HepG2 (cell line): ENCODE results near the gene VDAC1. TPM values are rescaled to one million over a fixed set of nuclear protein-coding genes. Genes with fewer than 3 reads are reported as not detected.

ENCODE experiments used
- ARID3A ChIP-seq: IDR thresholded peaks from 2 replicates; pipeline ENCODE4 v1.6.1; 2012; ENCODE audit warnings: low read depth, low read length, improper control_type of control experiment
- GATAD1 ChIP-seq: IDR thresholded peaks from 2 replicates; pipeline ENCODE4 v1.6.1; 2016; ENCODE audit warnings: missing genetic modification reagents, missing compliant biosample characterization
- HOXA7 ChIP-seq: sonication (generic); formaldehyde crosslinking; IDR thresholded peaks from 2 replicates; pipeline ENCODE4 v1.8.1; 2022; ENCODE audit warnings: mild to moderate bottlenecking, missing genetic modification reagents, moderate library complexity
- KLF15 ChIP-seq: sonication (generic); formaldehyde crosslinking; IDR thresholded peaks from 2 replicates; pipeline ENCODE4 v1.8.1; 2023; ENCODE audit warnings: borderline replicate concordance, mild to moderate bottlenecking, inconsistent platforms, missing genetic modification reagents, mixed read lengths
- RXRA ChIP-seq: sonication (generic); formaldehyde crosslinking; IDR thresholded peaks from 2 replicates; pipeline ENCODE4 v1.5.1; 2020; ENCODE audit warnings: missing genetic modification reagents
- WIZ ChIP-seq: sonication (generic); formaldehyde crosslinking; IDR thresholded peaks from 2 replicates; pipeline ENCODE4 v1.5.1; 2020; ENCODE audit warnings: mild to moderate bottlenecking, missing genetic modification reagents
- ZBTB26 ChIP-seq: IDR thresholded peaks from 2 replicates; pipeline ENCODE4 v1.6.1; 2016; ENCODE audit warnings: missing compliant biosample characterization, missing genetic modification reagents, borderline replicate concordance
- ZNF407 ChIP-seq: sonication (generic); formaldehyde crosslinking; IDR thresholded peaks from one replicate; pipeline ENCODE4 v1.5.1; 2020; ENCODE audit warnings: mild to moderate bottlenecking, missing genetic modification reagents; ENCODE audit errors: not compliant biosample characterization
- ZNF567 ChIP-seq: sonication (generic); formaldehyde crosslinking; IDR thresholded peaks from 2 replicates; pipeline ENCODE4 v1.8.1; 2023; ENCODE audit warnings: mild to moderate bottlenecking, missing genetic modification reagents, borderline replicate concordance
- ZNF615 ChIP-seq: sonication (generic); formaldehyde crosslinking; IDR thresholded peaks from 2 replicates; pipeline ENCODE4 v1.5.0; 2020; ENCODE audit warnings: mild to moderate bottlenecking, missing genetic modification reagents, borderline replicate concordance
- ZNF773 ChIP-seq: sonication (generic); formaldehyde crosslinking; IDR thresholded peaks from 2 replicates; pipeline ENCODE4 v1.4.0; 2020; ENCODE audit warnings: missing genetic modification reagents, borderline replicate concordance
- polyA plus RNA-seq, 8 experiments: library from polyadenylated mRNA; depleted of rRNA in 3 of 8; stranded (reverse) in 7 of 8; unstranded in 1 of 8; fragments of >200 nt; fragmentation: Illumina TruSeq in 4 of 8; extraction: Trizol in 4 of 8; gene quantifications; 2 replicates each; pipeline versions ENCODE4 v1.2.1 to v1.2.3, GENCODE V29; 2011 to 2016; ENCODE audit warnings: low read depth in 4 of 8, missing spikeins in 1 of 8, mixed read lengths in 1 of 8; ENCODE audit not compliant: insufficient read depth in 1 of 8
- total RNA-seq, 5 experiments: library from RNA; depleted of rRNA; stranded (reverse); fragments of >200 nt; fragmentation: Illumina TruSeq; extraction: Trizol; gene quantifications; 2 replicates each; pipeline ENCODE4 v1.2.3, GENCODE V29; 2016; ENCODE audit warnings: low read depth in 1 of 5
- TF ChIP-seq, protein P1 (sequence below): sonication (generic); formaldehyde crosslinking; IDR thresholded peaks from 2 replicates; pipeline ENCODE4 v1.9.0; 2022; ENCODE audit warnings: low read depth, missing genetic modification reagents
- TF ChIP-seq, protein P2 (sequence below): sonication (generic); formaldehyde crosslinking; IDR thresholded peaks from 2 replicates; pipeline ENCODE4 v1.4.0; 2020; ENCODE audit warnings: low read depth, mild to moderate bottlenecking, missing genetic modification reagents

VDAC1 gene
- total and polyA plus RNA-seq, 2 of the 13 experiments (the other 11 are each of a cell fraction or from before 2014, with no cell fraction given): 112 to 380 TPM

DNA sequence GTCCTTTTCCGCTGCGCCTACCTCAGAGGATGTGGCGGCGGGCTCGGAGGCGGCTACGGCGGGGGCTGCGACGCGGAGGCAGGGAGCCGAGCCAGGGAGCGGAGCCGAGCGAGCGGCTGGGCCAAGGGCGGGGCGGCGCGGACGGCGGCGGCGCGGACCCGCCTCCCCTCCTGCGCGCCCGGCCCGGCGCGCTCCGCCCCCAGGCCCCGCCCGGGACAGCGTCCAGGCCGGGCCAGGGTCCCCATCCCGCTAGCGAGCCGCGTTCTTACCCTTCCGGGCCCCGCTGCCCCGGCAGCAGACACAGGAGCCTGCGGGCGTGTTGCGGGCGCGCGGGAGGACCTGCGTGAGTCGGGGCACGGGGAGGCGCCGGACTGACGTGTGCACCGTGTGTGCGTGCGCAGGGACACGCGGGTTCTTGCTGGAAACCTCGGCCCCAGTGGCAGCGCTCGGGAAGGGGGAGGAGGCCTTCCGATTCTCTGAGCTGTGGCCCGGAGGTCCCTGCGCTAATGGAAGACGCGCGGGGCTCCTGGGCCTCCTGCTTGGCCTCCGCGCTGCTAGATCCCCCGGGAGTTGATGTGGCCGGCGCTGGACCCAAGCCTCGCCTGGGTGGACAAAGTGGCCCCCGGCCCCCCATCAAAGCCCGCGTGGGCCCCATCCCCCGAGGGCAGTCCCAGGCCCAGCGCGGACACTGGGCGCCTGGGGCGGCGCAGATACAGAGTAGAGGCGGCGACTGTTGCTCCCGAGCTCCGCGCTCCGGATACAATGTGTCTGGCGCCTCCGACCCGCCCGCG, at the start of gene VDAC1 (continued):
- TF ChIP-seq, protein P1, sequence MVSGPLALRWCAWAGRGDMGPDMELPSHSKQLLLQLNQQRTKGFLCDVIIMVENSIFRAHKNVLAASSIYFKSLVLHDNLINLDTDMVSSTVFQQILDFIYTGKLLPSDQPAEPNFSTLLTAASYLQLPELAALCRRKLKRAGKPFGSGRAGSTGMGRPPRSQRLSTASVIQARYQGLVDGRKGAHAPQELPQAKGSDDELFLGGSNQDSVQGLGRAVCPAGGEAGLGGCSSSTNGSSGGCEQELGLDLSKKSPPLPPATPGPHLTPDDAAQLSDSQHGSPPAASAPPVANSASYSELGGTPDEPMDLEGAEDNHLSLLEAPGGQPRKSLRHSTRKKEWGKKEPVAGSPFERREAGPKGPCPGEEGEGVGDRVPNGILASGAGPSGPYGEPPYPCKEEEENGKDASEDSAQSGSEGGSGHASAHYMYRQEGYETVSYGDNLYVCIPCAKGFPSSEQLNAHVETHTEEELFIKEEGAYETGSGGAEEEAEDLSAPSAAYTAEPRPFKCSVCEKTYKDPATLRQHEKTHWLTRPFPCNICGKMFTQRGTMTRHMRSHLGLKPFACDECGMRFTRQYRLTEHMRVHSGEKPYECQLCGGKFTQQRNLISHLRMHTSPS (CRISPR knock-in tag): peak; percentile 38; the same call in 1 of the 2 replicates
- TF ChIP-seq ZBTB26 (peak; percentile 54; the same call in 1 of the 2 replicates), ZNF567 (CRISPR knock-in tag) (0 out of 2 replicates have a peak, but pooled peaks have one; percentile 41), ZNF773 (CRISPR knock-in tag) (peak; percentile 37), ZNF615 (CRISPR knock-in tag) (no peak), RXRA (CRISPR knock-in tag) (peak; percentile 59; the same call in 1 of the 2 replicates), WIZ (CRISPR knock-in tag) (peak; percentile 63; the same call in 1 of the 2 replicates), ARID3A (no peak), ZNF407 (no peak), KLF15 (CRISPR knock-in tag) (peak; percentile 55), GATAD1 (CRISPR knock-in tag) (peak; percentile 69), HOXA7 (CRISPR knock-in tag) (no peak)
- TF ChIP-seq, protein P2, sequence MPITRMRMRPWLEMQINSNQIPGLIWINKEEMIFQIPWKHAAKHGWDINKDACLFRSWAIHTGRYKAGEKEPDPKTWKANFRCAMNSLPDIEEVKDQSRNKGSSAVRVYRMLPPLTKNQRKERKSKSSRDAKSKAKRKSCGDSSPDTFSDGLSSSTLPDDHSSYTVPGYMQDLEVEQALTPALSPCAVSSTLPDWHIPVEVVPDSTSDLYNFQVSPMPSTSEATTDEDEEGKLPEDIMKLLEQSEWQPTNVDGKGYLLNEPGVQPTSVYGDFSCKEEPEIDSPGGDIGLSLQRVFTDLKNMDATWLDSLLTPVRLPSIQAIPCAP (CRISPR knock-in tag): no peak
